Nephron (organoid): Measurements from ENCODE around the gene TUBG2.
A peak's percentile ranks its signal among the peaks of the same experiment; 100 is the strongest.
"Not testable (repeated sequence)": the region's sequence is repeated elsewhere in the genome, so short reads cannot be mapped to it uniquely, and the experiment has no call there.

ENCODE experiments used
- H3K27ac Mint-ChIP-seq, 3 experiments: 2 replicates each; pipeline ENCODE4 v1.8.0; 2020; ENCODE audit warnings: mixed read lengths in 3 of 3, mild to moderate bottlenecking in 2 of 3, moderate library complexity in 1 of 3
- H3K27me3 Mint-ChIP-seq: 2 replicates; pipeline ENCODE4 v1.8.0; 2021; ENCODE audit warnings: low read depth, mild to moderate bottlenecking, moderate library complexity, mixed read lengths
- H3K36me3 Mint-ChIP-seq: 2 replicates; pipeline ENCODE4 v1.8.0; 2020; ENCODE audit warnings: low read depth, mixed read lengths
- H3K4me1 Mint-ChIP-seq: 2 replicates; pipeline ENCODE4 v1.8.0; 2020; ENCODE audit warnings: mixed read lengths
- H3K4me3 Mint-ChIP-seq, 3 experiments: 2 replicates each; pipeline ENCODE4 v1.8.0; 2020; ENCODE audit warnings: mild to moderate bottlenecking in 3 of 3, mixed read lengths in 3 of 3, moderate library complexity in 2 of 3
- H3K9me3 Mint-ChIP-seq: 2 replicates; pipeline ENCODE4 v1.8.0; 2020; ENCODE audit warnings: mixed read lengths
- TF ChIP-seq, protein P1 (sequence below), 3 experiments: fragments of 200-600 bp; sonication (generic); IDR thresholded peaks; one replicate each; pipeline ENCODE4 v1.5.0; 2021; ENCODE audit warnings: antibody characterized with exemption in 3 of 3; ENCODE audit not compliant: unreplicated experiment in 3 of 3

Gene TUBG2

DNA sequence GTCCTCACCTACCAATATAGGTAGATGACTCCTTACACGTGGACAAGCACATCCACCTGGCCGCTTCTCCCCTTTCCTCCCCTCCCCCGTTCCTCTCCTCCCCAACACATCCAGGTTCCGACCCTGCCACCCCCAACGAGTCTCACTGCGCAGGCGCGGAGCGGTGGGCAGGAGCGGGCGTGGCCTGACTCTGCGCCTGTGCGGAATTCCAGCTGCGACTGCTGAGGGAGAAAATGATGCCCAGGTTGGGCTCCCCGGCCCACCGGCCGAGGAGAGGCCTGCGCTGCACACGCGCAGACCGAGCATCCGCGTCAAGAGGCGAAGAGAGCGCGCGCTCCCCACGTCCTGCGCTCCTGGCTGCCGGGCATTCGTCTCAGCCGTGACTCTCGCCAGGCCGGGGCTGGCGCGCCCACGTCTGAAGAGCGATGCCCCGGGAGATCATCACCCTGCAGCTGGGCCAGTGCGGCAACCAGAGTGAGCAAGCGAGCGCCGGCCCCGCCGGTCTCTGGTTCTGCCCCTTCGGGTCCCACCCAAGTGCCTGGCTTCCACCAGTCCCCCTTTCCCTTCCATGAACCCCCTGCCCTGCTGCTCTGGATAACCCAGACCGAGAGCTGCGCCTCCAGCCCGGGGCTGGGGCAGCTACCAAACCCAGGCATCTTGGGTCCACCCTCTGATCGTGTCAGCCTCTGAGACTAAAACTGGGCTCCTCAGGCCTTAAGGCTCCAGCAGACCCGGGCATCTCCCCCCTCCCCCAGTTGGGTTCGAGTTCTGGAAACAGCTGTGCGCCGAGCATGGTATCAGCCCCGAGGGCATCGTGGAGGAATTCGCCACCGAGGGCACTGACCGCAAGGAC lies at the start of gene TUBG2:
Gene TUBG2 (plus strand): TSS at position 206 of the 853 bp plus-strand sequence. CDS start 220 bp downstream, at position 426.
- Mint-ChIP-seq H3K27me3 (peaks cover 4% of the 10 kb centered on the region), H3K4me1 (peaks cover 26% of the 10 kb centered on the region), H3K4me3 (peak within 1 kb of the TSS; percentile 91 to 93 (median 92)), H3K36me3 (peaks cover 18% of the 10 kb centered on the region), H3K9me3 (no peaks in the 10 kb centered on the region), H3K27ac (peak within 1 kb of the TSS; percentile 84 to 90 (median 90))
- TF ChIP-seq, protein P1, sequence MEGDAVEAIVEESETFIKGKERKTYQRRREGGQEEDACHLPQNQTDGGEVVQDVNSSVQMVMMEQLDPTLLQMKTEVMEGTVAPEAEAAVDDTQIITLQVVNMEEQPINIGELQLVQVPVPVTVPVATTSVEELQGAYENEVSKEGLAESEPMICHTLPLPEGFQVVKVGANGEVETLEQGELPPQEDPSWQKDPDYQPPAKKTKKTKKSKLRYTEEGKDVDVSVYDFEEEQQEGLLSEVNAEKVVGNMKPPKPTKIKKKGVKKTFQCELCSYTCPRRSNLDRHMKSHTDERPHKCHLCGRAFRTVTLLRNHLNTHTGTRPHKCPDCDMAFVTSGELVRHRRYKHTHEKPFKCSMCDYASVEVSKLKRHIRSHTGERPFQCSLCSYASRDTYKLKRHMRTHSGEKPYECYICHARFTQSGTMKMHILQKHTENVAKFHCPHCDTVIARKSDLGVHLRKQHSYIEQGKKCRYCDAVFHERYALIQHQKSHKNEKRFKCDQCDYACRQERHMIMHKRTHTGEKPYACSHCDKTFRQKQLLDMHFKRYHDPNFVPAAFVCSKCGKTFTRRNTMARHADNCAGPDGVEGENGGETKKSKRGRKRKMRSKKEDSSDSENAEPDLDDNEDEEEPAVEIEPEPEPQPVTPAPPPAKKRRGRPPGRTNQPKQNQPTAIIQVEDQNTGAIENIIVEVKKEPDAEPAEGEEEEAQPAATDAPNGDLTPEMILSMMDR (IDR thresholded peaks at IDR 0.05; ENCODE audit: unreplicated experiment in 3 of 3) = no peak

DNA sequence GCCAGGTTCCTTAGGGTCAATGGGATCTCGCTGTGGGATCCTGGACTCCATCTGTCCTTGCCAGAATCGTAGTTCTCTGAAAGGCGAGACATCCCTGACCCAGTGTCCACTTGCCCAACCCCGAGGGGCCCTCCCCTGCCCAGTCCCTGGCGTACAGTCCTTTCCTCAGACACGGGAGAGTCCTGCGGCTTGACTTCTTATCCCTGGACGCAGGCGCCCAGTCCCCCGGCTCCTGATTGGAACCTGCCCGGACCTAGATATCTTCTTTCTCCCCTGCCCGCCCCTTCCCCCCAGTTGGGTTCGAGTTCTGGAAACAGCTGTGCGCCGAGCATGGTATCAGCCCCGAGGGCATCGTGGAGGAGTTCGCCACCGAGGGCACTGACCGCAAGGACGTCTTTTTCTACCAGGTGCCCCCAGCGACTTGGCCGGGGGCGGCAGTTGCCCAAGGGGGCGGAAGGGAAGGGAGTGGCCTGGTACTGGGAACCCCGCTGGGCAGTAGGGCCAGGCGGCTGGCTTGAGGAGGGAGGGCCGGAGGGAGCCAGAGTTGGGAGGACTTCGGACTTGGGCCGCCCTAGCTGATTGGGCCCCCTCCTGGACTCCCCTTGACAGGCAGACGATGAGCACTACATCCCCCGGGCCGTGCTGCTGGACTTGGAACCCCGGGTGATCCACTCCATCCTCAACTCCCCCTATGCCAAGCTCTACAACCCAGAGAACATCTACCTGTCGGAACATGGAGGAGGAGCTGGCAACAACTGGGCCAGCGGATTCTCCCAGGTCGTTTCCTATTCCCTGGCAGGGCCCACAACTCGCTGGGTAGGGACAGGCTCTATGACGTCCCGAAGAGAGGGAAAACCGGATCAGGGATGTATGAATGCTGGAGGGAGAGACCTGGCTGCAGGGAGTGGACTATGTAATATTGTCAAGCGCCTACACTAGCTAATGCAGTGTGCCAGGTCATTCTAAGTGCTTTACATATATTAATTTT lies 49.0 kb upstream of the TUBG2 start:
- Mint-ChIP-seq H3K4me1 (peaks cover 19% of the 10 kb centered on the region), H3K27ac (peak overlapping the region; percentile 74 to 99 (median 78)), H3K4me3 (peak overlapping the region; percentile 99 to 100 (median 100)), H3K36me3 (peaks cover 27% of the 10 kb centered on the region)
- H3K9me3 Mint-ChIP-seq, H3K27me3 Mint-ChIP-seq: not testable (repeated sequence)

DNA sequence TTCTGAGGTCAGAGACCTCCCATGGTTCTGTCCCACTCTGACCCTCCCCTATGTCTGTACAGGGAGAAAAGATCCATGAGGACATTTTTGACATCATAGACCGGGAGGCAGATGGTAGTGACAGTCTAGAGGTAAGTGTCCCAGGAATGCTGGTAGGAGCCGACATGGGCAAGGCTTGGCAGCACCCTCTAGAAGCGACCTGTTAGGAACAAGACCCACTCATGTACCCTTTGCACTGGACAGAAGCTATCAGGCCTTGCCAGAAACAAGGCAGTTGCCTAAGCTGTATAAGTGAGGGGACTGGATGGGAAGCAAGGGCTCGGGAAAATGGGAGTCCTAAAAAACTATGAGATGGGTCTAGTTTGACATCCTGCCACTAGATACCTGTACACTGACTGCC lies 47.1 kb upstream of the TUBG2 start:
- TF ChIP-seq, protein P1 (IDR thresholded peaks at IDR 0.05; ENCODE audit: unreplicated experiment in 3 of 3) = no peak
- Mint-ChIP-seq H3K4me1 (peaks cover 10% of the 10 kb centered on the region), H3K36me3 (peaks cover 34% of the 10 kb centered on the region), H3K9me3 (no peaks in the 10 kb centered on the region), H3K4me3 (peak overlapping the region; percentile 63 to 76 (median 64)), H3K27ac (no peak overlapping the region), H3K27me3 (no peaks in the 10 kb centered on the region)

DNA sequence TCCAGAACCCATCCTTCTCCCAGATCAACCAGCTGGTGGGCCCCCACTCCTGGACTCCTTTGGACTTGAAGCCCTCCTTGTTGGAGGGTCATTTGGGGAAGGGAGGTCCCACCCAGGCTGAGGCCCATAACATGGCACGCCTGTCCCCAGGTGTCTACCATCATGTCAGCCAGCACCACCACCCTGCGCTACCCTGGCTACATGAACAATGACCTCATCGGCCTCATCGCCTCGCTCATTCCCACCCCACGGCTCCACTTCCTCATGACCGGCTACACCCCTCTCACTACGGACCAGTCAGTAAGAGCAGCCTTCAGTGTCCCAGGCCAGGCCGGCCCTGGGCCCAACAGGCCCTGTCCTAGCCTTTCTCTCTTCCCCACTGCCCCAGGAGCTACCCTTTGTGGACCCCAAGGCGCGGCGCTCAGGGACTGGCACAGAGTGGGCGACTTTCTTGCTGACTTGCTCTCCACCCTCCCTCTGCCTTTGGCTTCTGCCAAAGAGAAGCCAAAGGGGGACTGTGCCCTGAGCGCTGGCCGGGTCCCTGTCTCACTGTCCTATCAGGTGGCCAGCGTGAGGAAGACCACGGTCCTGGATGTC lies 45.3 kb upstream of the TUBG2 start:
- Mint-ChIP-seq H3K27me3 (no peaks in the 10 kb centered on the region), H3K9me3 (no peaks in the 10 kb centered on the region), H3K4me3 (peak overlapping the region in 2 of 3 experiments; percentile 21 to 65), H3K27ac (no peak overlapping the region), H3K4me1 (peaks cover 9% of the 10 kb centered on the region), H3K36me3 (peaks cover 34% of the 10 kb centered on the region)
- TF ChIP-seq, protein P1 (IDR thresholded peaks at IDR 0.05; ENCODE audit: unreplicated experiment in 3 of 3) = no peak

DNA sequence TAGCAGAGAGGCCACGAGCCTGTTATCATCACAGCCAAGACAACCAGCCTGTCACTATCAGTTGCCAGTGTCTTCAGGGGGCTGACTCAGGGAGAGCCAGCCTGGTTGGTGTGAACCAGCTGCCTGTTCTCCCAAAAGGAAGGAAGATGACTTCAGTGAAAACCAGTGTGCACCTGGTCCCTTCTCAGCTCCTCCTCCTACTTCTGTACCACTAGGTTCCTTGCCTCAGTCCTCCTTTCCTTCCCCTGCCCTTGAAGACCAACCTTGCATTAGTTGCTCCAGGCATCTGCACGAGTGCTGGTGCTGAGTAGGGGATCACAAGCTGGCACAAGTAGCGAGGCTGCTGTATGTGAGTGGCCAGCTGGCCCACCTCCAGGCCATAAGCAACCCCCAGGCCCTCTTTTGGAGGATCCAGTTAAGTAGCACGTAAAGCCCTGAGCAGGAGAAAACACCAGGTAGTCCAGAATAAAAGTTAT lies 41.1 kb upstream of the TUBG2 start:
- Mint-ChIP-seq H3K4me1 (peaks cover 13% of the 10 kb centered on the region), H3K36me3 (peaks cover 25% of the 10 kb centered on the region), H3K9me3 (no peaks in the 10 kb centered on the region), H3K27ac (peak overlapping the region in 2 of 3 experiments; percentile 18 to 60), H3K4me3 (no peak overlapping the region), H3K27me3 (no peaks in the 10 kb centered on the region)
- TF ChIP-seq, protein P1 (IDR thresholded peaks at IDR 0.05; ENCODE audit: unreplicated experiment in 3 of 3) = no peak
